Spleen (tissue), 7 donors: Measurements from ENCODE around the gene CGRRF1.

ENCODE experiments used
- POLR2A ChIP-seq, 3 donors: fragments of 450-650 bp; IDR thresholded peaks; one replicate each; pipeline ENCODE4 v1.5.1; 2017; ENCODE audit warnings: antibody characterized with exemption in 3 of 3, mild to moderate bottlenecking in 1 of 3
- POLR2AphosphoS5 ChIP-seq, 3 donors: sonication (generic); formaldehyde crosslinking; IDR thresholded peaks; one replicate each; pipeline ENCODE4 v1.5.1; 2017; ENCODE audit warnings: antibody characterized with exemption in 3 of 3
- TF ChIP-seq, protein P1 (sequence below), 11 experiments: fragments of 200-600 bp in 7 of 11; fragments of 450-650 bp in 4 of 11; sonication (generic) in 4 of 11; IDR thresholded peaks in 8 of 11; conservative IDR thresholded peaks in 3 of 11; 1 replicate in 7 of 11; 2 replicates in 4 of 11; pipeline versions ENCODE4 v1.4.0 to v1.8.0; 2016 to 2021; ENCODE audit warnings: antibody characterized with exemption in 11 of 11, inconsistent platforms in 4 of 11, mild to moderate bottlenecking in 1 of 11
- donor health status: DM: no; HTN: no; CAD: no; lungs with moderate emphysema.
- donor health status: DM: no; HTN: no; CAD: no.
- donor health status: DM: no; HTN: no; CAD: no.

DNA sequence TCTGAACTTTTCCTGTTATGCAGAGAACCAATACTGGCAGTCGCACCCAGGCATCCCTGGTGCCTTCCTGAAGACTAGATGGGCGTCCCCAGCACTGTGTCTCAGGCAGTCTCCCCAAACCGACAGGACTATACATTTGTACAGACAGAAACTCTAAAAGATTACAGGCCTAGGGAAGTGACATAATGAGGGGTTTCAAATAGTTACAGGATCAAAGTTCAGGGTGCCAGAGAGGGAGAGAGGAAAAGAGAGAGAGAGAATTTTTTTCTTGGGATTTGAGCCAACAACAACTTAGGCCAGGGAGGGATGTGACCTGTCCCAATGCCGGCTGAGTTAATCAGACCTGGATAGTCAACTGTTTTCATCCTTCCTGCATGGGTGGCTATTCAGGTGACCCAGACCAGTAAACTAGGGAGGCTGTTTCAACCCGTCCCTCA, 11.6 kb upstream of the CGRRF1 start:
- TF ChIP-seq, protein P1, sequence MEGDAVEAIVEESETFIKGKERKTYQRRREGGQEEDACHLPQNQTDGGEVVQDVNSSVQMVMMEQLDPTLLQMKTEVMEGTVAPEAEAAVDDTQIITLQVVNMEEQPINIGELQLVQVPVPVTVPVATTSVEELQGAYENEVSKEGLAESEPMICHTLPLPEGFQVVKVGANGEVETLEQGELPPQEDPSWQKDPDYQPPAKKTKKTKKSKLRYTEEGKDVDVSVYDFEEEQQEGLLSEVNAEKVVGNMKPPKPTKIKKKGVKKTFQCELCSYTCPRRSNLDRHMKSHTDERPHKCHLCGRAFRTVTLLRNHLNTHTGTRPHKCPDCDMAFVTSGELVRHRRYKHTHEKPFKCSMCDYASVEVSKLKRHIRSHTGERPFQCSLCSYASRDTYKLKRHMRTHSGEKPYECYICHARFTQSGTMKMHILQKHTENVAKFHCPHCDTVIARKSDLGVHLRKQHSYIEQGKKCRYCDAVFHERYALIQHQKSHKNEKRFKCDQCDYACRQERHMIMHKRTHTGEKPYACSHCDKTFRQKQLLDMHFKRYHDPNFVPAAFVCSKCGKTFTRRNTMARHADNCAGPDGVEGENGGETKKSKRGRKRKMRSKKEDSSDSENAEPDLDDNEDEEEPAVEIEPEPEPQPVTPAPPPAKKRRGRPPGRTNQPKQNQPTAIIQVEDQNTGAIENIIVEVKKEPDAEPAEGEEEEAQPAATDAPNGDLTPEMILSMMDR (IDR thresholded peaks at IDR 0.05 in 8 of 11, conservative IDR thresholded peaks at IDR 0.05 in 3 of 11) = no peak
- no peak for TF ChIP-seq POLR2A (IDR thresholded peaks at IDR 0.05)
- TF ChIP-seq POLR2AphosphoS5 (IDR thresholded peaks at IDR 0.05) = no peak
